GM19467 (cell line): ENCODE data around the gene SETX.
A peak's percentile ranks its signal among the peaks of the same experiment; 100 is the strongest.

ENCODE experiments used
- ATAC-seq: cut with Tn5 transposase; IDR thresholded peaks from one replicate; pipeline ENCODE4 v1.9.1; 2021; ENCODE audit warnings: mild to moderate bottlenecking, moderate library complexity; ENCODE audit not compliant: unreplicated experiment

Gene SETX

GRCh38 chr9:132242621-132243155 lies 112.1 kb downstream of the SETX start:
- ATAC-seq = no peak

GRCh38 chr9:132241840-132242620 lies 112.8 kb downstream of the SETX start:
- ATAC-seq = peak; percentile 11

- ATAC-seq = no peak
These were observed 113.3 kb downstream of the SETX start for GRCh38 chr9:132241483-132241839.

- peak; percentile 71 for ATAC-seq
These were observed 113.8 kb downstream of the SETX start for GRCh38 chr9:132240841-132241482.

GRCh38 chr9:132239999-132240840 lies 114.6 kb downstream of the SETX start:
- no peak for ATAC-seq

GRCh38 chr9:132239518-132239917 lies 115.3 kb downstream of the SETX start:
- no peak for ATAC-seq

- ATAC-seq = no peak
These were observed 115.8 kb downstream of the SETX start for GRCh38 chr9:132238992-132239391.

GRCh38 chr9:132238026-132238972 lies 116.5 kb downstream of the SETX start:
- ATAC-seq = no peak

- ATAC-seq = no peak
These were observed 117.3 kb downstream of the SETX start for GRCh38 chr9:132237481-132237880.

GRCh38 chr9:132236662-132237311 lies 118.0 kb downstream of the SETX start:
- no peak for ATAC-seq

- no peak for ATAC-seq
These were observed 118.7 kb downstream of the SETX start for GRCh38 chr9:132235894-132236661.

- no peak for ATAC-seq
These were observed 119.7 kb downstream of the SETX start for GRCh38 chr9:132235125-132235524.

GRCh38 chr9:132234535-132234934 lies 120.3 kb downstream of the SETX start:
- no peak for ATAC-seq

- ATAC-seq = no peak
These were observed 121.6 kb downstream of the SETX start for GRCh38 chr9:132233138-132233537.

GRCh38 chr9:132232522-132232921 lies 122.3 kb downstream of the SETX start:
- no peak for ATAC-seq

- no peak for ATAC-seq
These were observed 123.6 kb downstream of the SETX start for GRCh38 chr9:132231019-132231701.

- ATAC-seq = no peak
These were observed 124.2 kb downstream of the SETX start for GRCh38 chr9:132230605-132231004.

GRCh38 chr9:132228062-132228461 lies 126.7 kb downstream of the SETX start:
- ATAC-seq = no peak
